WI38 (cell line): ENCODE measurements around the gene SYNDIG1.

Experiments
- H3K4me3 ChIP-seq: 2 replicates; pipeline ENCODE4 v1.5.1; 2011; ENCODE audit warnings: low read depth, mild to moderate bottlenecking, control low read depth, low read length
- TF ChIP-seq, protein P1 (sequence below): IDR thresholded peaks from 2 replicates; pipeline ENCODE4 v1.5.1; 2012; ENCODE audit warnings: low read depth, mild to moderate bottlenecking, control low read depth, low read length

Gene SYNDIG1

DNA sequence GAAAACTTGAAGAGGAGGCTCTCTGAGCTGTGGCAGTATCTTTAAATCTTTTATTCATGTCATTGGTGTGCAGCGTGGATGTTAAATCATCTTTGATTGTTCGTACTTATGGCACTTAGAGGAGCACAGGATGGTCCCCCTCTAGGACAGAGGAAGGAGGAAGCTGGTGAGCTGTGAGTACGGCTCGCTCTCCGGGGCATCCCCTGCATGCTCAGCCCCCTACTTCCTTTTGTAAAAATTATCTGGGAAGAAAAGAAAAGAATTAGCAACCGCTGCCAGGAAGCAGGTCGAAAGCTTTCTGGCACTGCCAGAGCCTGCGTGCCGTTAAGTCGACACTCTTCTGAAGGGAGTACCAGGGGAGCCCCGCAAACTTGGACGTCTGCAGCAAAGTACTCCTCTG is 158.5 kb downstream of the SYNDIG1 start:
- H3K4me3 ChIP-seq = no peak overlapping the region
- TF ChIP-seq, protein P1, sequence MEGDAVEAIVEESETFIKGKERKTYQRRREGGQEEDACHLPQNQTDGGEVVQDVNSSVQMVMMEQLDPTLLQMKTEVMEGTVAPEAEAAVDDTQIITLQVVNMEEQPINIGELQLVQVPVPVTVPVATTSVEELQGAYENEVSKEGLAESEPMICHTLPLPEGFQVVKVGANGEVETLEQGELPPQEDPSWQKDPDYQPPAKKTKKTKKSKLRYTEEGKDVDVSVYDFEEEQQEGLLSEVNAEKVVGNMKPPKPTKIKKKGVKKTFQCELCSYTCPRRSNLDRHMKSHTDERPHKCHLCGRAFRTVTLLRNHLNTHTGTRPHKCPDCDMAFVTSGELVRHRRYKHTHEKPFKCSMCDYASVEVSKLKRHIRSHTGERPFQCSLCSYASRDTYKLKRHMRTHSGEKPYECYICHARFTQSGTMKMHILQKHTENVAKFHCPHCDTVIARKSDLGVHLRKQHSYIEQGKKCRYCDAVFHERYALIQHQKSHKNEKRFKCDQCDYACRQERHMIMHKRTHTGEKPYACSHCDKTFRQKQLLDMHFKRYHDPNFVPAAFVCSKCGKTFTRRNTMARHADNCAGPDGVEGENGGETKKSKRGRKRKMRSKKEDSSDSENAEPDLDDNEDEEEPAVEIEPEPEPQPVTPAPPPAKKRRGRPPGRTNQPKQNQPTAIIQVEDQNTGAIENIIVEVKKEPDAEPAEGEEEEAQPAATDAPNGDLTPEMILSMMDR = no peak

DNA sequence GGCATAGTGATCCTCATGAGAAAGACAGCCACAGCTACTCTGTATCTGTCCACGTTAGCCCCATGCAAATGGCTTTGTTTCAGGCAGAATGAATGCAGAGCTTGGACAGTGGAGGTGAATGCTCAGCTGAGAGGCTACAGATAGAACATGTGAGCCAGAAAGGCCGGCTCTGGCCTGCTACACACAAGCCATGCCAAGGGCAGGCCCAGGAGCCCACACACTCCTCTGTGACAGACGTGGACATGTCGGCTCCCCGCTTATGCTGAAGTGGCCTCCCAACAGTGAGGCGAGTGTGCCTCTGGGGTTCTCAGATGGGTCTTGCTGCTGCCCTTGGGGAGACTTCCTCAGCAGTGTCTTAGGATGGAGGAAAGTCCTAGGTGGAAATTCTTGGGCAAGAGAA is 159.6 kb downstream of the SYNDIG1 start:
- TF ChIP-seq, protein P1 = no peak
- H3K4me3 ChIP-seq = no peak overlapping the region

DNA sequence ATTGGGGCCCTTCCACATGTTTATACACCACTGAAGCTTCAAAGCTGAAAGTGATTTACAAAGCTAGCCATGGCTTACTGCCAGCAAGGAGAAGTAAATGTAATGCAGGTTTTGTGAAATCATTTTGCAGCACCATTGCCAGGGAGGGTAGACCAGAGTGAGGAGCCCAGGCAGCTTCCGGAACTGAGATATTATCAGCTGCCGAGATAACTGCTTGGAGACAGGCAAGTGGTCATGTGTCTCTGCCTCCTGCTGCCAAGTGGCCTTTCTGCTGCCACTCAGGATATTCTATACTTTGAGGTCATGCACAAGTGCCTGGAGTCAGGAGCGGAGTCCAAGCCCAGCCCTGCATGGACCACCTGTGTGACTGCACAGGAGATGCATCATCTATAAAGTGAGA is 160.2 kb downstream of the SYNDIG1 start:
- TF ChIP-seq, protein P1 = no peak

DNA sequence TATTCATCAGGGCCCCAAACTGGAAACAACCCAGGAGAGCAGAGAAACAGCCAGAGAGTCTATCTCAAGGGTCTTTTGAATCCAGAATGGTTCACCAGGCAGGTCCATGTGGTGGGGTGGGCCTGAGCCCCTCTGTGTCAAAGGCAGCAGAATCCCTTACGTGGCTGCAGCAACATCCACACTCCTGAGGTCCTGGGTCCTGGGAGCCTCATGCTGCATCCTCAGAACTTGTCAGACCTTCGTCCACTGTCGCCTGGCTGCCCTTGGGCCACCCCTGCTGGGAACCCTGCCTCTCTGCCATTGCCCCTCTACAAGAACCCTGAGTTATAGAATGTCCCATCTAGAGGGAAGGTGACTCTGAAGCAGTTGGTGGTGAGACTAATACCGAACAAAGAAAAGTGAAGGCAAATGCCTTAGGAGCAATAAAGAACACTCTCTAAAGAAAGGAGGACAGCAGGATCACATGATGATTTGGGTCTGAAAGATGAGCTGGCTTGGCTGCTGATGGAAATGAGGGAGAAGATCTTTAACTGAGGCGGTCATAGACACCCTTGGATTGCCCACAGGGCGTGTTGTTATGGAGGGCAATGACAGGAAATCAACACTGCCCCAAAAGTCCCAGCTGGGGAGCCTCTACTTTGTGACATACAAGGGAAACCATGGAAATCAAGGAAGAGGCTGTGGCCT is 161.2 kb downstream of the SYNDIG1 start:
- no peak overlapping the region for H3K4me3 ChIP-seq
- TF ChIP-seq, protein P1 = no peak

More for the DNA sequence above, 160.2 kb downstream of the SYNDIG1 start:
- H3K4me3 ChIP-seq = no peak overlapping the region

DNA sequence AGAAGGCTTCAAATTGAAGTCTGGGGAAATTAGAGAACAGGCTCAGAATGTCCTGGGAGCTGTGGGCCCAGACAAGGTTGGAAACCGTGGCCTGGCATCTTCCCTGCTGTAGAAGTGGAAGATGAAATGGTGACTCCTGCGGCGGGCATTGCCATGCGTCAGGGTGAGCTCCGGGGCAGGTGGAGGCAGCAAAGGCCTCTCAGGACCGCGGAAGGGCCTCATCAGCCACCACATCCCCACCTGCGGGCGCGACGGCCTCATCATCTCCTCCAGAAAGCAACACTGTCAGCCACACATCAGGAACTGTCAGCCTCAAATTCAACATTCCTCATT is 161.7 kb downstream of the SYNDIG1 start:
- H3K4me3 ChIP-seq = no peak overlapping the region
- TF ChIP-seq, protein P1 = no peak

DNA sequence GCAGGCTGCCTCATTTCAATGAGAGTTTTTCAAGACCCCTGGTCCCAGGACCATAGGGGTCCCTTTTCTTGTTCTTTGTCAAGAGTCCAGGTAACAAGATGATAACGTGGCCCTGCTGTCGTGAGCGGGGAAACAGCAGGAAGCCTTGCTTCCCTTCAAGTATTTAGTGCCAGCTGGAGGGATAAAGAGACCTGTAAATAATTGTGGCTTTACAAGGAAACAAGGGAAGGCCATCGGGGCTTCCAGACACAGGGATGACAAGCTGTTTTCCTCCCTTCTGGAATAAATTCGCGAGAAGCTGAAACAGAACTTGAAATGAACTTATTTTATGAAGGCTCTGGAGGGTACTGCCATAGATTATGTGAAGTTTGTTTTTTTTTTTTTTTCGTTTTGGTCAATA is 163.2 kb downstream of the SYNDIG1 start:
- TF ChIP-seq, protein P1 = no peak
- no peak overlapping the region for H3K4me3 ChIP-seq

DNA sequence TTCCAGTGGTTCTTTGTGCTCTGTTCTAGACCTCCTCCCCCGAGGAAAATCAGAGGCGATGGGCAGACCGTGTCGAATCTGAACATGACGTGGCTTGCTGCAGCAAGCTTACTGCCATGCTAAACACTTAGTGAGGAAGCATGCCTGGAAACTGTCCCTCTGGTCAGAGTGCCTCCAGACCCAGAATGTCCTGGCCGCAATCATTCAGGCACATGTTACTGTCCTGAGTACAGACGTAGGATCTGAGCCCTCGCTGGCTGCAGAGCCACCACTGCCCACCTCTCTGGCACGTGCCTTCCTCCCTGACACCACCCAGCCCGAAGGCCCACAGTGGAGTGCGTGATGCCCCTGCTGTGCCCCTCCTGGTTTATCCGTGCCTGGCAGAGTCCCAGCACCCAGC is 163.6 kb downstream of the SYNDIG1 start:
- TF ChIP-seq, protein P1 = no peak
- no peak overlapping the region for H3K4me3 ChIP-seq
